Lower leg skin (tissue), 3 donors: Measurements from ENCODE around the gene FBXW5.

Experiments used
- POLR2A ChIP-seq, 2 donors: fragments of 450-650 bp; IDR thresholded peaks; one replicate each; pipeline ENCODE4 v1.6.1; 2016 to 2017; ENCODE audit warnings: antibody characterized with exemption in 2 of 2, mild to moderate bottlenecking in 1 of 2, moderate library complexity in 1 of 2
- TF ChIP-seq, protein P1 (sequence below), 3 donors: fragments of 450-650 bp; IDR thresholded peaks; one replicate each; pipeline ENCODE4 v1.5.1; 2016; ENCODE audit warnings: antibody characterized with exemption in 3 of 3, mild to moderate bottlenecking in 3 of 3, moderate library complexity in 2 of 3

DNA sequence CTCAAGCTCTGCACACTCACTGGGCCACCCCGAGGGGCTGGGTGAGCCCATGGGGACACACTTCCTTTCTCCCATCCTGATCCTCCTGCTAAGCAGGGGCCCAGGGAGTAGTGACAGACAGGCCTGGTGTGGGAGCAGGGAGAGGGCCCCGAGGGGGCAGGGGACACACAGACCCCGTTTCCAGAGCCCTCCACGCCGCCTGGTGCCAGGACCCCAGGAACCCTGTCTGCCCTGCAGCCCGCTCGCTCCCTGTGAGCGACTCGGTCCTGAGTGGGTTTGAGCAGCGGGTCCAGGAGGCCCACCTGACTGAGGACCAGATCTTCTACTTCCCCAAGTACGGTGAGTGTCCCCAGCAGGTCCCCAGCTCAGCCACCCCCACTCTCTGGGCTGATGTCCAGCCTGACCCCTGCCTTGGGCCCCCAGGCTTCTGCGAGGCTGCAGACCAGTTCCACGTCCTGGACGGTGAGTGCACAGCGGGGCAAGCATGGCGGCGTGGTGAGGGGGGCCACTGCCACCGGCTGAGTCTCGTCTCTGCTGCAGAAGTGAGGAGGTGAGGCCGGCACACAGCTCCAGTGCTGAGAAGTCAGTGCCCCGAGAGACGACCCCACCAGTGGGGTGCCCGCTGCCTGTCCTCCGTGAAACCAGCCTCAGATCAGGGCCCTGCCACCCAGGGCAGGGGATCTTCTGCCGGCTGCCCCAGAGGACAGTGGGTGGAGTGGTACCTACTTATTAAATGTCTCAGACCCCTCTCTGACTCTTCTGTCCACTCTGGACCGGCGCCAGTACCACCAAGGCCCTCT is 1.9 kb upstream of the FBXW5 start:
- TF ChIP-seq, protein P1, sequence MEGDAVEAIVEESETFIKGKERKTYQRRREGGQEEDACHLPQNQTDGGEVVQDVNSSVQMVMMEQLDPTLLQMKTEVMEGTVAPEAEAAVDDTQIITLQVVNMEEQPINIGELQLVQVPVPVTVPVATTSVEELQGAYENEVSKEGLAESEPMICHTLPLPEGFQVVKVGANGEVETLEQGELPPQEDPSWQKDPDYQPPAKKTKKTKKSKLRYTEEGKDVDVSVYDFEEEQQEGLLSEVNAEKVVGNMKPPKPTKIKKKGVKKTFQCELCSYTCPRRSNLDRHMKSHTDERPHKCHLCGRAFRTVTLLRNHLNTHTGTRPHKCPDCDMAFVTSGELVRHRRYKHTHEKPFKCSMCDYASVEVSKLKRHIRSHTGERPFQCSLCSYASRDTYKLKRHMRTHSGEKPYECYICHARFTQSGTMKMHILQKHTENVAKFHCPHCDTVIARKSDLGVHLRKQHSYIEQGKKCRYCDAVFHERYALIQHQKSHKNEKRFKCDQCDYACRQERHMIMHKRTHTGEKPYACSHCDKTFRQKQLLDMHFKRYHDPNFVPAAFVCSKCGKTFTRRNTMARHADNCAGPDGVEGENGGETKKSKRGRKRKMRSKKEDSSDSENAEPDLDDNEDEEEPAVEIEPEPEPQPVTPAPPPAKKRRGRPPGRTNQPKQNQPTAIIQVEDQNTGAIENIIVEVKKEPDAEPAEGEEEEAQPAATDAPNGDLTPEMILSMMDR (IDR thresholded peaks at IDR 0.05), result no peak
- no peak for TF ChIP-seq POLR2A (IDR thresholded peaks at IDR 0.05)
